COLO668 (cell line): ENCODE measurements around the gene NRP2.
A peak's percentile ranks its signal among the peaks of the same experiment; 100 is the strongest.

Source experiments
- DNase-seq: peaks from one replicate; lab custom pipeline; 2025; ENCODE audit not compliant: unreplicated experiment; lab: John Stamatoyannopoulos, UW

NRP2 gene

GRCh38 chr2:205686783-205687640, 4.7 kb downstream of the NRP2 start:
- peak; percentile 29 for DNase-seq

GRCh38 chr2:205687641-205687956, 5.3 kb downstream of the NRP2 start:
- DNase-seq = no peak

- DNase-seq = peak; percentile 18
These were observed 6.3 kb downstream of the NRP2 start for GRCh38 chr2:205688417-205689200.

DNA sequence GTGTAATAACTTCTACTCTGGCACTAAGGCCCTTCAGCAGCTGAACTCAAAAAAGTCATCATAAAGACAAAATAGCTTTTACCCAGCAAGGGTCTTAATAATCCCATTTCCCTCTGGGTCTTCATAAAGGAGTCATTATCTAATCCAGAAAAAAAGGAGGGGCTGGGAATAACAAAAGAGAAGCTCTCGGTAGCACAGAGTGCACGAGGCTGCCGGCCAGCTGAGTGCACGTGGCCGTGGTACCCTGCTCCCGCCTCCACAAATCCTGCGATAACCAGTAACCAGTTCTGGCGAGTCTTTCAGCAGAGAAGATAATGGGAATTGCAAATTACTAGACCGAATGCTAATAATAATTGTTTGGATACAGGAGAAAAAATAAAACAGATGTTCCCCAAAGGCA, 7.5 kb downstream of the NRP2 start:
- no peak for DNase-seq

- DNase-seq = no peak
These were observed 9.8 kb downstream of the NRP2 start for GRCh38 chr2:205692104-205692503.

- no peak for DNase-seq
These were observed 12.0 kb downstream of the NRP2 start for GRCh38 chr2:205694256-205694655.

DNA sequence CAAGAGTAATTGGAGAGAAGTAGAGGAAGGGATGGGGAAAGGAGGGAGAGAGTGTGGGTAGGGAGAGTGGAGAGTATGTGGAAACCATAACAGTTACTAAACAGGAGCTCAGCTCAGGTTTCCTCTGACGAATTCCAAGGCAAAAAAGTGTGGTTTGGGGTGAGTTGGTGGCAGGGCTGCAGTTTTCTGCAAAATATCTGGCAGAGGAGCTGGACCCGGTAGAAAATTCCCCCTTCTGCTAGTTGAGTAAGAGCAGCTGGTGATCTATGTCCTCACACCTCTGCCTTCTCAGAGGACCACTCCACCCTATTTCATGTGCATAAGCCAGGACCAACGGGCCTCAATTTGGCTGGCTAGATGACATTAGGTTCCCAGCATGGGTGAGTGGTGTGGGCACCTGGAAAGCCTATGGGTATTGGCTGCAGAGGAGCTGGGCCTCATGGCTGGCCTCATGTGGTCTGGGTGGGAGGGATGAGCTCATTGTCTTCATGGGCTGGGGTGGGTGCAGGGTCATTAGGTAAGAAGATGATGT, 13.2 kb downstream of the NRP2 start:
- DNase-seq = no peak

DNA sequence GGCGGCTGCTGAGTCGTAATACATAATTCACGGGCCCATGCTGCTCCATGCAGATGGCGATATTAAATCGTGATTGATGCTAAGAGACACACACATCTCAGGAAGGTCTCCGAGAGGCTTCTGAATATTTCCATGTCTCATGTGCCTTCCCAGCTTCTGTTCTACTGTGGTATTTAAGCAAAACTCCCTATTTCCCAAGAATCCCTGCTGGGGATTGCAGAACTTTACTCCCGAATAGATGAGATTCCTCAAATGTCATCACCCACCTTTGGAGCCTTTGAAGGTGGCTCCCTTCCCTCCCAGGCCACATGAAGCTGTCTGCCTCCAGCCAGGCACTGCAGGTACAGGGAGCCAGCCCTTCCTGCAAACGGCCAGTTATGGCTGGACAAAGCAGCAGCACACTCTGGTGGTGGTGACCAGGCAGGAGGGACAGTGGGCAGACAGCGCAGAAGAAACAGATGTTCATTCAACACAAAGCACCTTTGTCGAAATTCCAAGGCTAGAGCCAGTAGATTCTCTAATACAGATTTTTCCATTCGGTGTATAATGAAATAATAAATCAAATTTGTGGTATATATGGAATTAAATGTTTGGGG, 14.1 kb downstream of the NRP2 start:
- DNase-seq = no peak

- no peak for DNase-seq
These were observed 14.7 kb downstream of the NRP2 start for GRCh38 chr2:205696927-205697441.

DNA sequence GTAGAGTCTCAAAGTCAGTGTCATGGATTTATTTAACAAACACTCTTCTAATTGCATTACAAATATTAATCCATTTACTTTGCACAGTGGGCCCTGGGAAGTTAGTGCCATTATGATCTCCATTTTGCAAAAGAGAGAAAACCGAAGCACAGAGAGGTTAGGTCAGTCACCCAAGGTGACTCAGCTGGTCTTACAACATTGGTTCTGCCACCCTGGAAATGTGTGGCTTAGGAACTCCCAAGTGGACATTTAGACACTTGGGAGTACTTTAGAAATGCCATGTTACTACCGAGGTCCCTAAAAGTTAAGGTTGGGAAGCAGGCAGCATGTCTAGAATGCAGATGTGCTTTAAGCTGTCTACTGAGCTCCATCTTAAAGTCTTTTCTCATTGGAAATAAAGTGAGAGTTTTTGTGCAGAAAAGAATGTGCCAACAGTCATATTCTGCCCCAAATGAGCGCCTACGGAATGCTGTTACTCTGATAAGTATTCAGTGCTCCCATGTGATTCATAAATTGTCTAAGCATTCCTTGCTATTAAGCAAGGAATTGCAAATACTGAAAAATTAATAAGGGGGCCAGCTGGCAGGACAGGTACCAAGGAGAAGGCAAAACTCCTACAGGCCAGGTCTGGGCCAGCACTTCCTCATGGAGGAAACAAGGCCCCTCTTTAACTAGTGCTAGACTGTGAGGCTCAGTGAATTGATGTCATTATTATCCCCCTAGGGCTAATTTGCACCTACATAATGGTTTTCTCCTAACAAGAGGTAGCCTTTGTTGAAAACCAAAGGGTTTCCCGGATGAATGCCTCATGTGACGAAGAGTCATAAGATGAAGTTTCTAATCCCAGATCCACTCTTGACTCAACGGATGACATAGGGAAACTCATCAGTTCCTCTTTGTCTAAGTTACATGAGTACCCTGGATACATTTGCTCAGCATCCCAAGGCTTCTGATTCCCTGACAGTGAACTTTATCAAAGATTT, 16.3 kb downstream of the NRP2 start:
- no peak for DNase-seq

DNA sequence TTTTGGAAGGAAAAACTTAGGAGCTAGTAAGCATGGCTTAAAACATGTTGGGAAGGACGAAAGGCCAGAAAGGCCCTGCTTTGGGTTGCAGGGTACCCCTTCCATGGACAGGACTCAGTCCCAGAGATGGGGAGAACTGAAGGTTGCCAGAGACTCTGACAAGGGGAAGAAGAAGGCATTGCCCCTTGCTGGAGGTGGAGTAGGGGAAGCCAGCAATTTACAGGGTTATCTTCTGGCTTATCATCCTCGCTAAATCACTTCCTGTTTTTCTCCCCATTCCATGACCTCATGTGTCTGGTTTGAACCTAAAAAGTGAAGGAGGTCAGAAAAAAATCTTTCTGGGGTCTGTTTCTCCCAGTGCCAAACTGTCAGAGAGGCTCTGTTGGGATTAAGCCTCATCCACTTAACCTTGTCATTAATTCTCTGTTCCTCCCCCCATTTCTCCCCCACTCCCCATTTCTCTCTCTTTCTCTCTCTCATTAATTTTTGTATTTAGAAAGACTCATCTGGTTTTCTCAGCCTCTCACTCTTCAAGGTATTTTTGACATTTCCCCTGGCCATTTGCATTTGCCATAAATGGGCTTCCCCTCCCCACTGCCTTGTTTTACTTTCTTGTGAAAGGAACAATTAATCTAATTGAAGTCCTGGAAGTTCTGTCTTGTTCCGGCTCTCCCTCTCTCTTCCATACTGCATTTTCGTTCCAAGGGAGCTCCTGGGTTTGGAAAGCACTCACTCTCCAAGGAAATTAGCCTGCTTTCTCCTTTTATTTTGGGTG, 17.4 kb downstream of the NRP2 start:
- DNase-seq = no peak

DNA sequence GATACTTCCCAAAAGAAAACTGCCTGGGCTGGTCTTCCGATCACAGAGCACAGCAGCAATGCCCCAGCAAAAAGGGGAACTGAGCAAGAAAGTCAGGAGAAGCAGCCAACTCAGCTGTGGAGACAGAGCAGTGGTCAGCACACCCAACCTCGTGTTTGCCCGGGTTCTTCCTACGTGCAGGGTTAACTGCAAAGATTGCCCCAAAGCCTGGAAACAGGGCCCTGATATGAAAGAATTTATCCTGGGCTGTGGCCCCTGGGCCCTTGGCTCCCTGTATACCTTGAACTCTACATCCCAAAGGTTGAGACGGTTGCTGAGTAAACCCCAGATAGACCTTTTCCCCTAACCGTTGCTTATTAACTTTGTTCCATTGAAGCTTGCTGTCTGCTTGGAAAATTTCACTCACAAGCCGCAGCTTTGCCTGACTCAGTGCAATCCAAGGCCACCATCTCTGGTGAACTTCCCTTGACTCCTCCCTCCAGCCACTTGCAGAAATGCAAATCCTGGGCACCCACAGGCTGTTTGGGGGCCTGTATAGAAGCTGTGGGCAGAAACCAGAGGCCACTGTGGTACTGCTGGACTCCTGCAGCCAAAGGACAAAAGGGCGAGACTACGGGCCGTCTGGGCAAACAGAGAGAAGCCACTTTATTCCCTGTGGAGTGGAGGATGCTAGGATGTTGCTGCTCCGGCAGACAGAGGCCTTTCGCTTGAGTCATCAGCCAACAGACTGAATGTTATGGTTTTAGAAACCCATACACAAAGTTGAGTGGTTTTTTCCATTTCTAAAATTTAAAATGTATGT, 18.2 kb downstream of the NRP2 start:
- no peak for DNase-seq

- no peak for DNase-seq
These were observed 19.2 kb downstream of the NRP2 start for GRCh38 chr2:205701509-205701908.

DNA sequence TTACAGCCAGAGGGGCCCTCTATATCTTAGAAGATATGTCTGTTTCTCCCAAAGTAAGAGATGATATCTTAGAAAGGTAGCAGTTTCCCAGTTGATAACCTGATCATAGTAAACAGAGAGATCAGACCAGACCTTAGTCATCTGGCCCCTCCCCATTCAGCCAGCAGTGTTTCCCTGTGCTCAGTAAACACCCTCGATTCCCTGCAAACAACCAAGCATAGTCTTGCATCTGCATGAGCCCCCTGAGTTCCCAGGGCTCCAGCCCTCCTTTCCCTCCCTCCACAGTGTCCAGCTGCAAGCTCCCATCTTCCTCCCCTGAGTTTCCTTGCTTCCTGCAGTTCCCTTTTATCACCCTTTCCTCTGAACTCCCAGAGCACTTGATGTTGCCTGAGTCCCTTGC, 20.3 kb downstream of the NRP2 start:
- DNase-seq = no peak

- no peak for DNase-seq
These were observed 21.3 kb downstream of the NRP2 start for GRCh38 chr2:205703471-205704126.

DNA sequence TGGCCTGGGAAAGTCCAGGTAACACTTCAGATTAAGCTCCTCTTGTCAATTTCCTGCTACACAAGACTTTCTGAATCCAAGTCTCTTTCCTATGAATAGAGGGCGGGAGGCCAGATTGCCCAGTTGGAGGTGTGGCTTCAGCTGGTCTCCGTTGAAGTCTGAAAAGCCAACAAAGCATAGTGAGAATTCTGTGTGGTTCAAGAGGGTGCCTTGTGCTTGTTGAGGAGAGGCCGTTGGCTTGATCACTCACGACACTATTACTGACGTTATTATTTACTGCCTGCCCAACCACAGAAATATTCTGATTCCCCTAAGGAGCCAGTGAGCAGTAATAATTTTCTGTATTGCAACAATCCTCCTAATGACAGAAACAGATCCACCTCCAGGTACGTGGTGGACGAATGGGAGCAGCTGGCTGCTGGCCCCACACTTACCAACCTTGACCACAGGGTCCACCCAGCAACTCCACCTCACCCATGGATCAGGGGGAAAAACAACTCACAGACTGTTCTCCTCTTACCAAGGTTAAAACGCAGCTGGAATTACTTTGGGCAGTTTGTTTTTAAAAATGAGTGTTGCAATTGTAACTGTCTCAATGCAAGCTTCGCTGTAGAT, 21.9 kb downstream of the NRP2 start:
- DNase-seq = no peak

GRCh38 chr2:205705511-205706349, 23.4 kb downstream of the NRP2 start:
- DNase-seq = no peak
